G401 (cell line): ENCODE measurements around the gene NIPBL. TPM values are rescaled to one million over a fixed set of nuclear protein-coding genes. Genes with fewer than 3 reads are reported as not detected.
"Not testable (repeated sequence)": the region's sequence is repeated elsewhere in the genome, so short reads cannot be mapped to it uniquely, and the experiment has no call there.

Source experiments
- DNase-seq: peaks from one replicate; pipeline ENCODE4 v3.0.0-alpha.2; 2015; ENCODE audit warnings: low spot score
- in situ Hi-C: cut with HindIII; loops from 2 replicates; pipeline ENCODE4 v1.10.0; 2016; ENCODE audit warnings: low sequenced_read_pairs, mixed read lengths
- total RNA-seq: library from RNA; depleted of rRNA; stranded (reverse); fragments of >200 nt; shearing (Covaris generic); gene quantifications from 2 replicates; pipeline ENCODE4 v1.2.3, GENCODE V29; 2014

Gene NIPBL
- total RNA-seq, 1 experiment from 2014 or later = 33.2 TPM

GRCh38 chr5:36877667-36878391 lies 1.3 kb downstream of the NIPBL start:
- DNase-seq = peak; percentile 40
- in situ Hi-C loops = no loop called here

GRCh38 chr5:36878392-36879082 lies 2.0 kb downstream of the NIPBL start:
- in situ Hi-C loops = no loop called here
- DNase-seq = peak; percentile 61

GRCh38 chr5:36879274-36880033 lies 2.9 kb downstream of the NIPBL start:
- in situ Hi-C loops = no loop called here
- DNase-seq = no peak

GRCh38 chr5:36880761-36881160 lies 4.2 kb downstream of the NIPBL start:
- DNase-seq = no peak
- in situ Hi-C loops = no loop called here

GRCh38 chr5:36881304-36881703 lies 4.7 kb downstream of the NIPBL start:
- in situ Hi-C loops = no loop called here
- DNase-seq = no peak

GRCh38 chr5:36881807-36882206 lies 5.2 kb downstream of the NIPBL start:
- DNase-seq = no peak
- in situ Hi-C loops = no loop called here

- no peak for DNase-seq
- in situ Hi-C loops = no loop called here
These were observed 5.7 kb downstream of the NIPBL start for GRCh38 chr5:36882250-36882649.

- no peak for DNase-seq
- in situ Hi-C loops = no loop called here
These were observed 7.4 kb downstream of the NIPBL start for GRCh38 chr5:36883894-36884462.

- no peak for DNase-seq
- in situ Hi-C loops = no loop called here
These were observed 8.6 kb downstream of the NIPBL start for GRCh38 chr5:36885149-36885548.

GRCh38 chr5:36885566-36886485 lies 9.3 kb downstream of the NIPBL start:
- in situ Hi-C loops = no loop called here

GRCh38 chr5:36886791-36887190 lies 10.2 kb downstream of the NIPBL start:
- in situ Hi-C loops = no loop called here
- DNase-seq = no peak

More at GRCh38 chr5:36885566-36886485, 9.3 kb downstream of the NIPBL start:
- DNase-seq = no peak

GRCh38 chr5:36887532-36887931 lies 11.0 kb downstream of the NIPBL start:
- DNase-seq = no peak
- in situ Hi-C loops = no loop called here

GRCh38 chr5:36888303-36888702 lies 11.7 kb downstream of the NIPBL start:
- no peak for DNase-seq
- in situ Hi-C loops = no loop called here

- DNase-seq = no peak
- in situ Hi-C loops = no loop called here
These were observed 12.7 kb downstream of the NIPBL start for GRCh38 chr5:36889264-36889663.

GRCh38 chr5:36891266-36891665 lies 14.7 kb downstream of the NIPBL start:
- in situ Hi-C loops = no loop called here
- no peak for DNase-seq

- in situ Hi-C loops, DNase-seq: not testable (repeated sequence)
These were observed 15.7 kb downstream of the NIPBL start for GRCh38 chr5:36892085-36892830.

- no peak for DNase-seq
- in situ Hi-C loops = no loop called here
These were observed 18.4 kb downstream of the NIPBL start for GRCh38 chr5:36894954-36895353.

- no peak for DNase-seq
- in situ Hi-C loops = no loop called here
These were observed 19.9 kb downstream of the NIPBL start for GRCh38 chr5:36896476-36896875.
